HEK293 (cell line): ENCODE data around the gene RBFOX2.

Experiments
- CTCF ChIA-PET: fragments of 350-600 bp; formaldehyde crosslinking; extraction: SDS; loops from one replicate; lab custom pipeline; 2021; ENCODE audit warnings: antibody characterized with exemption; lab: Yijun Ruan, JAX
- POLR2A ChIA-PET: fragments of 300-600 bp; formaldehyde crosslinking; extraction: SDS; loops from one replicate; lab custom pipeline; 2020; ENCODE audit warnings: antibody characterized with exemption, inconsistent platforms; lab: Yijun Ruan, JAX
- H3K27ac ChIP-seq: fragments of 200-500 bp; sonication (Bioruptor generic); 2 replicates; pipeline ENCODE4 v1.5.1; 2014; ENCODE audit warnings: low read depth, low read length, control low read depth, inconsistent platforms; ENCODE audit errors: extremely low read depth
- H3K36me3 ChIP-seq, 2 experiments: fragments of 200-500 bp in 1 of 2; sonication (Bioruptor generic) in 1 of 2; 1 replicate in 1 of 2; 2 replicates in 1 of 2; pipeline ENCODE4 v1.5.1; 2014 to 2017; ENCODE audit warnings: inconsistent platforms in 2 of 2, low read length in 2 of 2; ENCODE audit not compliant: control insufficient read depth in 2 of 2, insufficient read depth in 1 of 2
- H3K4me1 ChIP-seq: fragments of 200-500 bp; sonication (Bioruptor generic); 2 replicates; pipeline ENCODE4 v1.5.1; 2014; ENCODE audit warnings: mild to moderate bottlenecking, low read length, inconsistent platforms; ENCODE audit not compliant: control insufficient read depth, insufficient read depth
- H3K4me3 ChIP-seq: 2 replicates; pipeline ENCODE4 v1.5.1; 2011; ENCODE audit warnings: low read depth, mild to moderate bottlenecking, control low read depth, low read length, moderate library complexity
- H3K9me3 ChIP-seq: fragments of 200-500 bp; sonication (Bioruptor generic); 2 replicates; pipeline ENCODE4 v1.5.1; 2014; ENCODE audit warnings: low read depth, low read length, inconsistent platforms; ENCODE audit not compliant: control insufficient read depth, insufficient read depth
- MYNN ChIP-seq: fragments of 450-650 bp; formaldehyde crosslinking; IDR thresholded peaks from 2 replicates; pipeline ENCODE4 v1.5.1; 2016; ENCODE audit warnings: missing biosample characterization, missing genetic modification characterization, borderline replicate concordance
- SP2 ChIP-seq: fragments of 450-650 bp; formaldehyde crosslinking; IDR thresholded peaks from 2 replicates; pipeline ENCODE4 v1.5.1; 2016; ENCODE audit warnings: missing biosample characterization, missing genetic modification characterization
- SP3 ChIP-seq: fragments of 450-650 bp; formaldehyde crosslinking; IDR thresholded peaks from 2 replicates; pipeline ENCODE4 v1.5.1; 2016; ENCODE audit warnings: missing biosample characterization, missing genetic modification characterization
- TCF7L2 ChIP-seq: IDR thresholded peaks from 2 replicates; pipeline ENCODE4 v1.6.1; 2011; ENCODE audit warnings: low read depth, mild to moderate bottlenecking, inconsistent platforms, low read length, moderate library complexity, borderline replicate concordance
- TSHZ1 ChIP-seq: fragments of 450-650 bp; formaldehyde crosslinking; IDR thresholded peaks from 2 replicates; pipeline ENCODE4 v1.5.1; 2016; ENCODE audit warnings: missing biosample characterization, missing genetic modification characterization, borderline replicate concordance
- WT1 ChIP-seq: fragments of 450-650 bp; formaldehyde crosslinking; IDR thresholded peaks from 2 replicates; pipeline ENCODE4 v1.5.1; 2016; ENCODE audit warnings: missing biosample characterization, missing genetic modification characterization
- YY2 ChIP-seq: fragments of 450-650 bp; formaldehyde crosslinking; IDR thresholded peaks from 2 replicates; pipeline ENCODE4 v1.5.1; 2016; ENCODE audit warnings: missing biosample characterization, missing genetic modification characterization
- ZBTB1 ChIP-seq: fragments of 450-650 bp; formaldehyde crosslinking; IDR thresholded peaks from 2 replicates; pipeline ENCODE4 v1.5.1; 2016; ENCODE audit warnings: missing biosample characterization, missing genetic modification characterization
- ZBTB49 ChIP-seq: fragments of 450-650 bp; formaldehyde crosslinking; IDR thresholded peaks from 2 replicates; pipeline ENCODE4 v1.5.1; 2016; ENCODE audit warnings: missing biosample characterization, missing genetic modification characterization, low read depth
- ZFHX2 ChIP-seq: fragments of 450-650 bp; formaldehyde crosslinking; conservative IDR thresholded peaks from 2 replicates; pipeline ENCODE4 v1.5.1; 2016; ENCODE audit warnings: missing biosample characterization, missing genetic modification characterization
- ZNF112 ChIP-seq: fragments of 450-650 bp; formaldehyde crosslinking; IDR thresholded peaks from 2 replicates; pipeline ENCODE4 v1.5.0; 2017; ENCODE audit warnings: missing biosample characterization, missing genetic modification characterization
- ZNF133 ChIP-seq: fragments of 450-650 bp; formaldehyde crosslinking; IDR thresholded peaks from 2 replicates; pipeline ENCODE4 v1.5.1; 2016; ENCODE audit warnings: missing biosample characterization, missing genetic modification characterization
- ZNF175 ChIP-seq: fragments of 450-650 bp; formaldehyde crosslinking; IDR thresholded peaks from 2 replicates; pipeline ENCODE4 v1.5.1; 2016; ENCODE audit warnings: missing biosample characterization, missing genetic modification characterization
- ZNF239 ChIP-seq: fragments of 450-650 bp; formaldehyde crosslinking; IDR thresholded peaks from 2 replicates; pipeline ENCODE4 v1.5.1; 2016; ENCODE audit warnings: missing biosample characterization, missing genetic modification characterization
- ZNF280D ChIP-seq: fragments of 450-650 bp; formaldehyde crosslinking; IDR thresholded peaks from 2 replicates; pipeline ENCODE4 v1.5.1; 2016; ENCODE audit warnings: missing biosample characterization, missing genetic modification characterization
- ZNF391 ChIP-seq: fragments of 450-650 bp; formaldehyde crosslinking; IDR thresholded peaks from 2 replicates; pipeline ENCODE4 v1.5.1; 2016; ENCODE audit warnings: low read depth, missing biosample characterization, missing genetic modification characterization, borderline replicate concordance
- ZNF48 ChIP-seq: fragments of 450-650 bp; formaldehyde crosslinking; IDR thresholded peaks from 2 replicates; pipeline ENCODE4 v1.5.1; 2016; ENCODE audit warnings: missing biosample characterization, missing genetic modification characterization
- ZNF571 ChIP-seq: fragments of 450-650 bp; formaldehyde crosslinking; IDR thresholded peaks from 2 replicates; pipeline ENCODE4 v1.5.0; 2017; ENCODE audit warnings: missing biosample characterization, missing genetic modification characterization
- ZNF664 ChIP-seq: fragments of 450-650 bp; formaldehyde crosslinking; IDR thresholded peaks from 2 replicates; pipeline ENCODE4 v1.5.1; 2016; ENCODE audit warnings: missing biosample characterization, missing genetic modification characterization
- ZNF843 ChIP-seq: fragments of 450-650 bp; formaldehyde crosslinking; IDR thresholded peaks from 2 replicates; pipeline ENCODE4 v1.5.1; 2016; ENCODE audit warnings: missing biosample characterization, missing genetic modification characterization

RBFOX2 gene

GRCh38 chr22:35842519-35842913, 186.1 kb downstream of the RBFOX2 start:
- Histone ChIP-seq H3K4me1 (peaks cover 16% of the 10 kb centered on the region), H3K4me3 (no peak overlapping the region), H3K36me3 (no peaks in the 10 kb centered on the region), H3K27ac (no peak overlapping the region), H3K9me3 (no peaks in the 10 kb centered on the region)
- no peak for TF ChIP-seq SP3 (tag by site-specific recombination)
- TF ChIP-seq ZNF391 (tag by site-specific recombination): no peak
- no peak for TF ChIP-seq ZNF571
- CTCF ChIA-PET: interaction anchor here (0.6 to 1.9 kb wide), 10 partner anchors 12 to 401 kb away, joined by 3 to 7 read pairs (median 3); no protein-coding TSS in a partner anchor
- POLR2A ChIA-PET: no interaction called here

- H3K36me3 ChIP-seq: no peaks in the 10 kb centered on the region
- no peak overlapping the region for H3K4me3 ChIP-seq
- CTCF ChIA-PET: interaction anchor here (0.6 to 2.0 kb wide), 14 partner anchors 13 to 401 kb away, joined by 3 to 12 read pairs (median 4); no protein-coding TSS in a partner anchor
- TF ChIP-seq WT1 (tag by site-specific recombination) (no peak), ZNF664 (tag by site-specific recombination) (no peak), TSHZ1 (tag by site-specific recombination) (no peak), ZNF112 (no peak), ZBTB49 (tag by site-specific recombination) (no peak), ZNF175 (tag by site-specific recombination) (no peak)
- peaks cover 21% of the 10 kb centered on the region for H3K4me1 ChIP-seq
- POLR2A ChIA-PET: interaction anchor here (0.8 kb wide), 1 partner anchor 57 kb away, joined by 4 read pairs; no protein-coding TSS in a partner anchor
- H3K27ac ChIP-seq: no peak overlapping the region
- no peaks in the 10 kb centered on the region for H3K9me3 ChIP-seq
These were observed 186.6 kb downstream of the RBFOX2 start for GRCh38 chr22:35841907-35842518.

- no peaks in the 10 kb centered on the region for H3K9me3 ChIP-seq
- peak overlapping the region; percentile 62 for H3K27ac ChIP-seq
- POLR2A ChIA-PET: interaction anchor here (0.6 to 1.7 kb wide), 6 partner anchors 9 to 213 kb away, joined by 3 to 8 read pairs (median 4); partner anchors contain the start of gene RBFOX2
- no peaks in the 10 kb centered on the region for H3K36me3 ChIP-seq
- H3K4me3 ChIP-seq: peak overlapping the region; percentile 63
- CTCF ChIA-PET: interaction anchor here (0.7 to 2.0 kb wide), 8 partner anchors 23 to 226 kb away, joined by 3 to 12 read pairs (median 4); no protein-coding TSS in a partner anchor
- H3K4me1 ChIP-seq: peaks cover 32% of the 10 kb centered on the region
- TF ChIP-seq ZFHX2 (tag by site-specific recombination): peak; percentile 95
- no peak for TF ChIP-seq ZNF133 (tag by site-specific recombination)
- TF ChIP-seq ZBTB1 (tag by site-specific recombination): peak; percentile 91; the same call in 1 of the 2 replicates
- no peak for TF ChIP-seq TCF7L2
- no peak for TF ChIP-seq ZNF239 (tag by site-specific recombination)
- TF ChIP-seq ZNF391 (tag by site-specific recombination): peak; percentile 97; the same call in 1 of the 2 replicates
- TF ChIP-seq MYNN (tag by site-specific recombination): no peak
- no peak for TF ChIP-seq ZNF48 (tag by site-specific recombination)
- TF ChIP-seq ZNF280D: peak; percentile 47
- TF ChIP-seq SP2 (tag by site-specific recombination): peak; percentile 79
- peak; percentile 51; the same call in 1 of the 2 replicates for TF ChIP-seq ZNF843 (tag by site-specific recombination)
- TF ChIP-seq YY2: peak; percentile 92
These were observed 188.3 kb downstream of the RBFOX2 start for GRCh38 chr22:35840302-35840739.
